ENCODE results near the gene KCNA10. TPM values are rescaled to one million over a fixed set of nuclear protein-coding genes. Genes with fewer than 3 reads are reported as not detected.

KCNA10 gene
- total and polyA plus RNA-seq, 2 donors (not counting 3 experiments of a cell fraction or from before 2014, with no cell fraction given): not detected

- Histone ChIP-seq H3K9ac (replicated peaks; ENCODE audit: extremely low read depth, insufficient read depth, low read length) (no peak overlapping the region), H3K4me3 (replicated peaks in 1 of 3; ENCODE audit: insufficient read depth in 1 of 3, low read depth in 1 of 3, low read length in 3 of 3) (no peak overlapping the region), H3K27ac (ENCODE audit: insufficient read depth, low read depth, low read length) (no peak overlapping the region), H3K36me3 (ENCODE audit: control insufficient read depth in 2 of 2, extremely low read depth in 1 of 2, insufficient read depth in 2 of 2, low read length in 2 of 2) (no peaks in the 10 kb centered on the region), H3K9me3 (replicated peaks; ENCODE audit: control insufficient read depth, insufficient read depth, low read length) (no peaks in the 10 kb centered on the region), H3K9me1 (replicated peaks; ENCODE audit: control insufficient read depth, extremely low read depth, insufficient read depth, low read length) (no peaks in the 10 kb centered on the region), H3K4me2 (ENCODE audit: insufficient read depth, low read length) (no peak overlapping the region), H3K79me2 (ENCODE audit: control insufficient read depth, insufficient read depth, low read length) (no peaks in the 10 kb centered on the region), H2AFZ (ENCODE audit: low read depth, low read length) (no peak overlapping the region), H3K27me3 (ENCODE audit: control insufficient read depth in 2 of 2, insufficient read depth in 2 of 2, low read length in 2 of 2) (peaks cover 2 to 3% of the 10 kb centered on the region in 2 experiments), H4K20me1 (replicated peaks; ENCODE audit: control insufficient read depth, extremely low read depth, insufficient read depth, low read length) (no peaks in the 10 kb centered on the region), H3K4me1 (ENCODE audit: control insufficient read depth, extremely low read depth, insufficient read depth, low read length) (no peaks in the 10 kb centered on the region)
- DNase-seq (ENCODE audit: low read depth, low spot score) (no peak), FAIRE-seq (no peak)
- intact Hi-C loops (cut with micrococcal nuclease) (no loop called here), dilution Hi-C loops (cut with MboI; ENCODE audit: extremely low pct_ligation_motif_present, low sequenced_read_pairs) (no loop called here)
- TF ChIP-seq MYC (IDR thresholded peaks at IDR 0.05; ENCODE audit: low read depth, low read length) (no peak), CTCF (IDR thresholded peaks at IDR 0.05; ENCODE audit: extremely low read depth in 1 of 2, insufficient read depth in 1 of 2, low read depth in 1 of 2, low read length in 2 of 2) (no peak), EZH2 (IDR thresholded peaks at IDR 0.05; ENCODE audit: borderline replicate concordance, low read depth, low read length, severe bottlenecking) (no peak), JUN (IDR thresholded peaks at IDR 0.05; ENCODE audit: borderline replicate concordance, insufficient read depth, insufficient read length, low read depth) (no peak), FOS (IDR thresholded peaks at IDR 0.05; ENCODE audit: borderline replicate concordance, insufficient read depth, low read length) (no peak), GATA2 (IDR thresholded peaks at IDR 0.05; ENCODE audit: insufficient read depth, insufficient read length, low read depth, low read length) (no peak), POLR2AphosphoS5 (IDR thresholded peaks at IDR 0.05; ENCODE audit: insufficient read depth, low read depth, low read length) (no peak), POLR2A (IDR thresholded peaks at IDR 0.05; ENCODE audit: low read depth, low read length) (no peak)
- TF ChIP-seq, protein P1, sequence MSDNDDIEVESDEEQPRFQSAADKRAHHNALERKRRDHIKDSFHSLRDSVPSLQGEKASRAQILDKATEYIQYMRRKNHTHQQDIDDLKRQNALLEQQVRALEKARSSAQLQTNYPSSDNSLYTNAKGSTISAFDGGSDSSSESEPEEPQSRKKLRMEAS (IDR thresholded peaks at IDR 0.05; ENCODE audit: insufficient read depth, insufficient read length): no peak
- ChIA-PET CTCF (no interaction called here), POLR2A (no interaction called here)
- no TSS peak for BruUV-seq (replicated peaks)
Measured at GRCh38 chr1:110506541-110506940, 12.4 kb downstream of the KCNA10 start.
